HFF-Myc (cell line): ENCODE data around the gene GORASP1.

Experiments
- DNase-seq: peaks from one replicate; pipeline ENCODE4 v3.0.0-alpha.2; 2011; ENCODE audit warnings: low read depth; ENCODE audit errors: extremely low read depth
- H3K4me3 ChIP-seq: replicated peaks from 2 replicates; pipeline ENCODE4 v1.5.1; 2011; ENCODE audit warnings: low read depth, mild to moderate bottlenecking, control low read depth, low read length
- TF ChIP-seq, protein P1 (sequence below): IDR thresholded peaks from 2 replicates; pipeline ENCODE4 v1.5.1; 2012; ENCODE audit warnings: mild to moderate bottlenecking, low read depth, low read length, control low read depth; ENCODE audit errors: missing control alignments

Gene GORASP1

DNA sequence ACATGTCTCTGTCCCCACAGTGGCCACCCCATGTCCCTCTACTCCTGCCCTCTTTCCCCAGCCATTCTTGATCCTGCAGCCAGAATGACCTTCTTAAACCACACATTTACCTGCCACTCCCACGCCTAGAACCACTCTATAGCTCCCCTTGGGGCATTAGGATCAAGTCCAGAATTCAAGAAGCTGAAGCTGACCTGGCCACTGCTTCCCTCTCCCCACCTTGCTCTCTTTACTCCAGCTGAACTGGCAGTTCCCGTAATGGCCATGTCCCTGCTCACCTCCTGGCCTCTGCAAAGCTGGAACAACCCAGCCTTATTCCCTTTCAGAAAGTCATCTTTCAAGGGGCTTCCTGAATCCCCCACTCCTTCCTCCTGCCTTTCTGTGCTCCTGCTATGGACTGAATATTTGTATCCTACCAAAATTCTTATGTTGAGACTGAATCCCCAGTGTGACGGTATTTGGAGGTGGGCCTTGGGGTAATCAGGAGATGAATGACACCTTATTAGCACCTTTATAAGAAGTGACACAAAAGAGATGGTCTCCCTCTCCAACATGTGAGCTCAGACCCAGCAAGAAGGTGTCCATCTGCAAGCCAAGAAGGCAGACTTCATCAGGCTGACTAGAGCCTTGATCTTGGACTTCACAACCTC is 42.2 kb upstream of the GORASP1 start:
- DNase-seq = no peak
- TF ChIP-seq, protein P1, sequence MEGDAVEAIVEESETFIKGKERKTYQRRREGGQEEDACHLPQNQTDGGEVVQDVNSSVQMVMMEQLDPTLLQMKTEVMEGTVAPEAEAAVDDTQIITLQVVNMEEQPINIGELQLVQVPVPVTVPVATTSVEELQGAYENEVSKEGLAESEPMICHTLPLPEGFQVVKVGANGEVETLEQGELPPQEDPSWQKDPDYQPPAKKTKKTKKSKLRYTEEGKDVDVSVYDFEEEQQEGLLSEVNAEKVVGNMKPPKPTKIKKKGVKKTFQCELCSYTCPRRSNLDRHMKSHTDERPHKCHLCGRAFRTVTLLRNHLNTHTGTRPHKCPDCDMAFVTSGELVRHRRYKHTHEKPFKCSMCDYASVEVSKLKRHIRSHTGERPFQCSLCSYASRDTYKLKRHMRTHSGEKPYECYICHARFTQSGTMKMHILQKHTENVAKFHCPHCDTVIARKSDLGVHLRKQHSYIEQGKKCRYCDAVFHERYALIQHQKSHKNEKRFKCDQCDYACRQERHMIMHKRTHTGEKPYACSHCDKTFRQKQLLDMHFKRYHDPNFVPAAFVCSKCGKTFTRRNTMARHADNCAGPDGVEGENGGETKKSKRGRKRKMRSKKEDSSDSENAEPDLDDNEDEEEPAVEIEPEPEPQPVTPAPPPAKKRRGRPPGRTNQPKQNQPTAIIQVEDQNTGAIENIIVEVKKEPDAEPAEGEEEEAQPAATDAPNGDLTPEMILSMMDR = no peak
- H3K4me3 ChIP-seq = peak overlapping the region; percentile 78

DNA sequence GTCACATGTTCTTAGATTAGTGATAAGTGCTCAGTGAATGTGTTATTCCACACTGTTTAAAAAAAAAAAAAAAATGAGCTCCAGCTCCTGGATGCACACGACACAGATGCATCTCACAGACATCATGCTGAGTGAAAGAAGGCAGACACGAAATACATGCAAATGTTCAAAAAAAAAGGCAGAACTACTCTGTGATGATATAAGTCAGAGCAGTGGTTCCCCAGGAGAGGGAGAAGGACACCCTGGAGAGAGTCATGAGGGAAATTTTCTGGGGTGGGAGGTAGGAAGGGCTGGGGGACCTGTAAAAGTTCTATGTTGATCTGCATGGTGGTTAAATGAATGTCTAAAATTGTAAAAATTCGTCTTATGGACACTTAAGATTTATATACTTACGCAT is 41.6 kb upstream of the GORASP1 start:
- no peak for DNase-seq
- TF ChIP-seq, protein P1 = no peak
- peak overlapping the region; percentile 78 for H3K4me3 ChIP-seq

DNA sequence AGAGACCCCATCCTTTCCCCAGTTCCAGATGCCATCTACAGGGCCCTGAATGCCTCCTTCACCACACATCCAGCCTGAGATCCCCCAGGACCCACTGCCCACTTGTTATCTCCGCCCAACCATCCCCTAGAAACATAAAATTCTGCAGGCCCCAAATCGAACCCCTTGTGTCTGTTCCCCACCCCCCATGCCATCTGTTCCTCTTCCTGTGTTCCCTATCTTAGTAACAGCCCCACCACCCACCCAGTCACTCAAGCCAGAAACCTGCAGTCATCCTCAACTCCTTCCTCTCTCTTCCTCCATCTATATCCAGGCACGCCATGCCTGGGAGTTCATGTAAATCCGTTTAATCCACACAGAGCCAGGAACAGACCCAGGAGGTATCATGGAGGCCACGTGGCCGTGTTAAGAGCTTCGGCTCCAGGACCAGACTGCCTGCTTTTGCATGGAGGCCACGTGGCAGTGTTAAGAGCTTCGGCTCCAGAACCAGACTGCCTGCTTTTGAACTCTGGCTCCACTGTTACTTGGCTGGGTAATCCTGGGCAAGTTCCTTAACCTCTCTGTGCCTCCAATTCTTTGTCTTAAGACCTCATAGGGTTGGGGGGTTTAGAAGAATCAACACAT is 41.1 kb upstream of the GORASP1 start:
- TF ChIP-seq, protein P1 = no peak
- peak; percentile 25 for DNase-seq
- peak overlapping the region; percentile 31 for H3K4me3 ChIP-seq

DNA sequence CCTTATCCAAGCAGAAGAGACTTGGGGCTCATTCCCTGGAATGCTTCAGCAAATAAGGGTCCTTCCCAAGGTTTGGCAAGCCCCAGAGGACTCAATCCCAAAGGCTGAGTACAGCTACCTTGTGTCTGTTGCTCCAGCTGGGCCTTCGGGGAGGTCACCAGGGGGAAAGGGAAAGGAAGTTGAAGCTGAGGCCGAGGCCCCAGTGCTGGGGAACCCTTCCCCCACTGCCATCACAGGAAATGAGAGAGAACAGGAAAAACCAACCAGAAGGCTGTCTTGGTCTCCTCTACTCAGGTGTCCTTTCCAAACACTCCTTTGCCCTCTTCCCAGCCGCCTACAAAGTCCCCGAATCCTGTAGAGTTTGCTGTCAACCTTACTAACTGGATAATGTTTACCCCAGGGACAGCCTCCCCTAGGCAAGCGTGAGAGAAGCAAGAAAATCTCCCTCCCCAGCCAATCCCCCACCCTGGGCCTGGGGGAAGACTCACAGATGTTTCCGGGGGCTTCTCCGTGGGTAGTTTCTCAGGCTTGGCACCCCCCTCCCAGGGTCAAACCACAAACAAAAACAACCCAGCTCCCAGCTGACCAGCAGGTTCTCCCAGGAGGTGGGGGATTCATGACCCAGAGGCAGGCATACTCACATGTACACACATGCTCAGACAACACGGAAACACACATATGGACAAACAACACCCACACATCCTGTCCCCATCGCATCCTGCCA is 40.4 kb upstream of the GORASP1 start:
- TF ChIP-seq, protein P1 = no peak
- peak; percentile 72 for DNase-seq
- H3K4me3 ChIP-seq = peak overlapping the region; percentile 31

DNA sequence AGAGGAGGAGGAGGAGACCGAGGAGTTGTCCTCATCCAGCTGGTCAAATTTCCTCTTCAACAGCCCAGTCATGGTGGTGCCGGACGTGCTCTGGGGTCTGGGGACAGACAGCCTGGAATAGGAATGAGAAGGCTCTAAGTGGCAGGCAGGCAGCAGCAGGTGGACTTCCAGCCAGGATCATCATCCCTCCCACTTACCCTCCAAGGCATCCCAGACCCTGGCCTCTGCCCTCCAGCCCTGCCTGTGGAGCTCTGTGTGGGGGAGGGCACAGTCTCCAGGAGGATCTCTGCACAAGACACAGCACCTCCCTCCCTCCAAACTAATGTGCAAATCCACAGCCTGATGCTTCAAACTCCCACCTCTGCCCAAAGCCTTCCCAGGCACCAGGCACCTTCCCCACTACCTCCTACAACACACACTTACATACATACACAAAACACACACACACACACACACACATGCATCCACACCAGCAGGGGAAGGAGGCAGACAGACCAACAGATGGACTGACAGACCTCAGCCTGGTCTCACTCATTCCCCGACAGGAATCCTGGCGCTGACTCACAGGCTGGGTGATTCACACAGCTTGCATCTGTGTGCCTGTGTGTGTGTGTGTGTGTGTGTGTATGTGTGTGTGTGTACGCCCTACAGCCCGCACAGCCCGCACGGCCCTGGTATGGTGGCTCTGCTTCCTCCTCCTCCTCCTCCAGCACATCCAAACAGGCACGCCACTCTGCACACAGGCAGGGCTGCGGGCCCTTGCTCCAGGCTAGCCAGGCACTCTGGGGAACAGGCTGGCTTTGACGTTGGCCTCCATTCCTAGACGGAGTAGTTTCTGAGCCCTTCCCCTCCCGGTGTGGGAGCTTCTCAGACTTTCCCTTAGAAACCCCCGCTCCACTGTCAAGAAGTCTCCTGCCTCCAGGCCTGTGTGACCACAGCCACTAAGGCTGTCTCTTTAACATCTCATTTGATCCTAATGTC is 39.5 kb upstream of the GORASP1 start:
- TF ChIP-seq, protein P1 = no peak
- DNase-seq = peak; percentile 91
- H3K4me3 ChIP-seq = peak overlapping the region; percentile 31

DNA sequence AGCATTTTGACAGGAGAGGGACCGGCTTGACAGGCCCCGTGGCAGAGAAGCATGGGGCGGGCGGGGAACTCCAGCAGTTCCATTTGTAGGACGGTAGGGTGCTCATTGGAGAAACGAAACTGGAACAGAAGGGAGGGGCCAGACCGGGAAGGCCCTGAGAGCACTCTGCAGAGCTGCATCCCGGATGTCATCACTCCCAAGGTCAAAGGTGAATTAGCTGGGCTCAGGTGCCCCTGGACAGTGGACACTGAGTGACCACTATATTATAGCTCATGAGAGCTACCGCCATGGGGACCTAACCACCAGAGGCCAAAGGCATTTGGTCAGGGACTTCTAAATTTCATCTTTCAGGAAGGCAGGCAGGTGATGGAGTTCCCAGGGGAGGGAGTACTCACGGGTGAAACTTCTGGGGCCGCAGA is 38.7 kb upstream of the GORASP1 start:
- TF ChIP-seq, protein P1 = no peak
- H3K4me3 ChIP-seq = no peak overlapping the region
- no peak for DNase-seq
